ENCODE results near the gene DAPP1. TPM values are rescaled to one million over a fixed set of nuclear protein-coding genes. Genes with fewer than 3 reads are reported as not detected.
"Not testable (repeated sequence)": the region's sequence is repeated elsewhere in the genome, so short reads cannot be mapped to it uniquely, and the experiment has no call there.

DAPP1 gene
- polyA plus RNA-seq, 1 donor from 2014 or later = 172 TPM

DNA sequence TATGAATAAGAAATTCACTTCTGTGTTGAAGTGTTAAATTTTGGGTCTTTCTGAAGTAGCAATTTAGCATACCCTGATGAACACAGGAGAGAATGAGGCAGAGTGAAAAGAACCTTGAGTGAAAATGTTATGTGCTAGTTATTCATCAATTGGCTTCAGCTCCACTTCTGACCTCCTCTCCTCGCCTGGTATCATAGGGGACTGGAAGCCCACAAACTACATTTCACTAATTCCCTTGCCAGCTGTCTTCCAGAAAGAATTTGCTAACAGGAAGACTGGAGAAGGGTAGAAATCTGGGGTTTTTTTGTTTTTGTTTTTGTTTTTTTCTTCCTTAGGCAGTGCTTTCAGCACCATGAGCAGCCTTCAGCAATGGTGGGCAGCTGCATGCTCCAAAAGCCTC is 5.5 kb upstream of the DAPP1 start:
- Mint-ChIP-seq H3K27me3 (no peaks in the 10 kb centered on the region), H3K4me3 (no peak overlapping the region), H3K9me3 (no peaks in the 10 kb centered on the region), H3K27ac (no peak overlapping the region), H3K4me1 (peaks cover 13 to 29% (median 19%) of the 10 kb centered on the region in 3 donors), H3K36me3 (no peaks in the 10 kb centered on the region)

DNA sequence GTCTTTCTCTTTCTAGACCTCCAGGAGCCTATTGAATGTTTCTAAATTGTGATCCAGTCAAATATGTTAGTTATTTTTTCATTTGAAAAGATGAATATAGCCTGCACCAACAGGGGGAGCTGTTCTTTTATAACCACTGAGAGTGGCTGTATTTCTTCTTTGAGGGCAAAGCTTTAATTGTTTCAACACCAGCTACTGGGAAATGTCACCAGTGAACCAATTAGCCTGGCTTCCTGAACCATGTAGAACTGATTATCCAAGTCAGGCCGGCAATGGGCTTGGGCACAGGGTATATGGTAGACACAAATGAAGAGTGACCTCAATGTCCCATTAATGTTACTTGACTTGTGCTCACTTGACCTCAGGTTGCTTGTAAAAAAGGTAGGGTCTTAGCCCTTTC is 4.8 kb upstream of the DAPP1 start:
- Mint-ChIP-seq H3K4me3 (no peak overlapping the region), H3K9me3 (no peaks in the 10 kb centered on the region), H3K36me3 (no peaks in the 10 kb centered on the region), H3K4me1 (peaks cover 17 to 29% (median 23%) of the 10 kb centered on the region in 3 donors), H3K27me3 (no peaks in the 10 kb centered on the region), H3K27ac (no peak overlapping the region)

- peak overlapping the region; percentile 82 to 98 (median 91) for H3K27ac Mint-ChIP-seq
- H3K36me3 Mint-ChIP-seq = peaks cover 4% of the 10 kb centered on the region
- H3K4me3 Mint-ChIP-seq = peak overlapping the region in 3 of 4 donors; percentile 27 to 92 (median 85)
- H3K27me3 Mint-ChIP-seq = peaks cover 2% of the 10 kb centered on the region
- H3K9me3 Mint-ChIP-seq = no peaks in the 10 kb centered on the region
- H3K4me1 Mint-ChIP-seq = peaks cover 25 to 35% (median 34%) of the 10 kb centered on the region in 3 donors
Measured at GRCh38 chr4:99815597-99816011, 1.0 kb upstream of the DAPP1 start.

DNA sequence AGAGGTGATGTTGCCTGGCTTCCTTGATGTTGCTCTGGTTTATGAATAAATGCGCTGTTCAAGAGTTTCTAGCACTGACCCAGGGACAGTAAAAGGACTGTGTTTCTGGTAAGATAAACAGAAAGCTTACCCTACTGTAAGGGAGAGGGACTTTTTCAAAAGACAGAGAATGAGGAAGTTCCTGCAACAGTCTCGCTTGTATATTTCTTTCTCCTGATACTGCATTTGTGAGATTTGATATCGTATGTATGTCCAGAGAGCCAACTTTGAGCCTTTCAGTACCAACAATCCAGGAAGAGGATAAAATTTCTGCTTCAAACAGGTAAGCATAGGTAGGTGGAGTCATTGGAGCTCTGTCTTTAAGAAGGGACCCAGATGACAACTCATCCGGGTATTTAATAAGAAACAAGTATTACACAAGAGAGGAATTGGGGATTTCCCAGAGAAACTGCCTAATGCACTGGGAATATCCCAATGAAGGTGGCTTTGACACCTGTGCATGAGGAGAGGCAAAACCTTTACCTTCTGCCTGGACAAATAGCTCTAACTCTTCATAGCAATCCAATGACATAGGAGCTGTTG is 773 bp downstream of the DAPP1 start:
- Mint-ChIP-seq H3K27ac (peak overlapping the region; percentile 82 to 98 (median 91)), H3K4me3 (peak overlapping the region; percentile 92 to 99 (median 93)), H3K27me3 (peaks cover 2% of the 10 kb centered on the region), H3K4me1 (peaks cover 24 to 48% (median 48%) of the 10 kb centered on the region in 3 donors), H3K9me3 (no peaks in the 10 kb centered on the region), H3K36me3 (peaks cover 4% of the 10 kb centered on the region)

GRCh38 chr4:99818661-99819060 is 2.0 kb downstream of the DAPP1 start:
- H3K27ac Mint-ChIP-seq = peak overlapping the region; percentile 27 to 89 (median 76)

GRCh38 chr4:99821918-99822503 is 5.4 kb downstream of the DAPP1 start:
- Mint-ChIP-seq H3K4me3 (peak overlapping the region; percentile 48 to 91 (median 77)), H3K9me3 (no peaks in the 10 kb centered on the region), H3K36me3 (peaks cover 16% of the 10 kb centered on the region), H3K27me3 (peaks cover 2% of the 10 kb centered on the region), H3K27ac (peak overlapping the region; percentile 6 to 96 (median 19)), H3K4me1 (peaks cover 32 to 76% (median 63%) of the 10 kb centered on the region in 3 donors)

More at GRCh38 chr4:99818661-99819060, 2.0 kb downstream of the DAPP1 start:
- H3K4me1 Mint-ChIP-seq = peaks cover 21 to 57% (median 52%) of the 10 kb centered on the region in 3 donors
- H3K27me3 Mint-ChIP-seq = peaks cover 2% of the 10 kb centered on the region
- H3K9me3 Mint-ChIP-seq = no peaks in the 10 kb centered on the region
- H3K4me3 Mint-ChIP-seq = peak overlapping the region; percentile 92 to 99 (median 93)
- H3K36me3 Mint-ChIP-seq = peaks cover 7% of the 10 kb centered on the region

GRCh38 chr4:99822734-99823133 is 6.1 kb downstream of the DAPP1 start:
- H3K4me3 Mint-ChIP-seq = peak overlapping the region in 2 of 4 donors; percentile 77 to 91
- peaks cover 30 to 81% (median 67%) of the 10 kb centered on the region in 3 donors for H3K4me1 Mint-ChIP-seq
- H3K27ac Mint-ChIP-seq = peak overlapping the region in 2 of 3 donors; percentile 6 to 96
- H3K36me3 Mint-ChIP-seq = peaks cover 14% of the 10 kb centered on the region
- peaks cover 2% of the 10 kb centered on the region for H3K27me3 Mint-ChIP-seq
- no peaks in the 10 kb centered on the region for H3K9me3 Mint-ChIP-seq

GRCh38 chr4:99824070-99824599 is 7.5 kb downstream of the DAPP1 start:
- peaks cover 14% of the 10 kb centered on the region for H3K36me3 Mint-ChIP-seq
- H3K4me3 Mint-ChIP-seq = peak overlapping the region in 2 of 4 donors; percentile 6 to 84
- H3K27ac Mint-ChIP-seq = peak overlapping the region in 2 of 3 donors; percentile 11 to 48
- H3K4me1 Mint-ChIP-seq = peaks cover 32 to 79% (median 64%) of the 10 kb centered on the region in 3 donors
- peaks cover 2% of the 10 kb centered on the region for H3K27me3 Mint-ChIP-seq
- H3K9me3 Mint-ChIP-seq = no peaks in the 10 kb centered on the region

- H3K27ac Mint-ChIP-seq = peak overlapping the region in 2 of 3 donors; percentile 9 to 47
- H3K4me1 Mint-ChIP-seq = peaks cover 32 to 74% (median 54%) of the 10 kb centered on the region in 3 donors
- peaks cover 12% of the 10 kb centered on the region for H3K36me3 Mint-ChIP-seq
- peak overlapping the region; percentile 21 to 76 (median 46) for H3K4me3 Mint-ChIP-seq
- no peaks in the 10 kb centered on the region for H3K9me3 Mint-ChIP-seq
- no peaks in the 10 kb centered on the region for H3K27me3 Mint-ChIP-seq
Measured at GRCh38 chr4:99825272-99825671, 8.6 kb downstream of the DAPP1 start.

DNA sequence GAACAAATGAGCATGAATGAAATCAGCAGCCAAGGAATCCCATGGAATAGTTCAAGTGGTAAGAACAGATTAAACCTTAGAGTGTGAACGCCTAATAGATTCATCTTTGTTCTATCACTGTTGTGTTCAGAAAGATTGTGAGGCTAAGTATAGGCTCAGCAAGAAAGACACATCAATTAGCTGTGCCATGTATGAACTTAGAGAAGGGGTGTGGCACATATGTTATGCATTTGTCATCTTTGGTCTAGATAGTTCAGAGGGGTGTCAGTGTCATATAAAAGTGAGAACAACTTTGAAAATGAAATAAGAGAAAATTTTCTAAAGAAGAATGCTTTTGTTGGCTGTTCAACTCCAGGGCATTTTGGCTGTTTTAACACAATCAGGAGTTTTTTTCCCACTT is 9.4 kb downstream of the DAPP1 start:
- Mint-ChIP-seq H3K9me3 (no peaks in the 10 kb centered on the region), H3K27me3 (no peaks in the 10 kb centered on the region), H3K27ac (no peak overlapping the region), H3K36me3 (peaks cover 12% of the 10 kb centered on the region), H3K4me3 (no peak overlapping the region), H3K4me1 (peaks cover 32 to 74% (median 56%) of the 10 kb centered on the region in 3 donors)

GRCh38 chr4:99827454-99827853 is 10.8 kb downstream of the DAPP1 start:
- Mint-ChIP-seq H3K27me3 (no peaks in the 10 kb centered on the region), H3K4me3 (no peak overlapping the region), H3K36me3 (peaks cover 14% of the 10 kb centered on the region), H3K9me3 (no peaks in the 10 kb centered on the region), H3K27ac (peak overlapping the region in 2 of 3 donors; percentile 15 to 23), H3K4me1 (peaks cover 38 to 69% (median 49%) of the 10 kb centered on the region in 3 donors)

DNA sequence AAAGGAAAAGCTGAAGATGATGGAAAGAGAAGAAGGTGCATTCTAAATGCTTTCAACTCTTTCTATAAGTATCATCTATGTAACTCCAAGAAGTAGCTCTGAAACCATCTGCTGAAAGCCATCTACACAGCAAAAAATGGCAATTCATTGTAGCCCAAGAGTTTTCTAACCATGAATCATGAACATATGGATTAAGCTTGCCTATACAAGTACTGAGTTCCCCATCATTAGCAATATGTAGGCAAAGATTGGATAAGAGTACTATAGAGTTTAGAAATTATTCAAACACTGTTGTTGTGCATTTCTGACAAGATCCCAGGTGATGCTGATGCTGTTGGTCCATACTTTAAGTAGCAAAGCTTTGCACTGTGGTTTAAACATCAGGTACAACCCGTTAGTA is 11.2 kb downstream of the DAPP1 start:
- peaks cover 14% of the 10 kb centered on the region for H3K36me3 Mint-ChIP-seq
- H3K4me3 Mint-ChIP-seq = no peak overlapping the region
- peaks cover 38 to 65% (median 46%) of the 10 kb centered on the region in 3 donors for H3K4me1 Mint-ChIP-seq
- H3K27me3 Mint-ChIP-seq = no peaks in the 10 kb centered on the region
- peak overlapping the region in 1 of 3 donors; percentile 23 for H3K27ac Mint-ChIP-seq
- no peaks in the 10 kb centered on the region for H3K9me3 Mint-ChIP-seq

- H3K27me3 Mint-ChIP-seq = no peaks in the 10 kb centered on the region
- H3K9me3 Mint-ChIP-seq = no peaks in the 10 kb centered on the region
- H3K4me1 Mint-ChIP-seq = peaks cover 38 to 65% (median 45%) of the 10 kb centered on the region in 3 donors
- H3K36me3 Mint-ChIP-seq = peaks cover 13% of the 10 kb centered on the region
- no peak overlapping the region for H3K27ac Mint-ChIP-seq
- peak overlapping the region in 1 of 4 donors; percentile 73 for H3K4me3 Mint-ChIP-seq
Measured at GRCh38 chr4:99828477-99828876, 11.8 kb downstream of the DAPP1 start.

DNA sequence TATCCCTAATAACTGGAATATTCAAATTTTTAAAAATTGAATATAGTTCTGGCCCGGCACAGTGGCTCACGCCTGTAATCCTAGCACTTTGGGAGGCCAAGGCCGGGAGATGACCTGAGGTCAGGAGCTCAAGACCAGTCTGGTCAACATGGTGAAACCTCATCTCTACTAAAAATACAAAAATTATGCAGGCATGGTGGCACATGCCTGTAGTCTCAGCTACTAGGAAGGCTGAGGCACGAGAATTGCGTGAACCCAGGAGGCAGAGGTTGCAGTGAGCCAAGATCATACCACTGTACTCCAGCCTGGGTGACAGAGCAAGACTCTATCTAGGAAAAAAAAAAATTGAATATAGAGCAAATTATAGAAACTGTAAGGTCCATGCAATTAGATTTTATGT is 13.4 kb downstream of the DAPP1 start:
- not testable (repeated sequence) for H3K4me3 Mint-ChIP-seq, H3K36me3 Mint-ChIP-seq, H3K27me3 Mint-ChIP-seq, H3K9me3 Mint-ChIP-seq
- peak overlapping the region in 2 of 3 donors; percentile 5 to 31 for H3K27ac Mint-ChIP-seq
- peaks cover 33 to 54% (median 36%) of the 10 kb centered on the region in 3 donors for H3K4me1 Mint-ChIP-seq

DNA sequence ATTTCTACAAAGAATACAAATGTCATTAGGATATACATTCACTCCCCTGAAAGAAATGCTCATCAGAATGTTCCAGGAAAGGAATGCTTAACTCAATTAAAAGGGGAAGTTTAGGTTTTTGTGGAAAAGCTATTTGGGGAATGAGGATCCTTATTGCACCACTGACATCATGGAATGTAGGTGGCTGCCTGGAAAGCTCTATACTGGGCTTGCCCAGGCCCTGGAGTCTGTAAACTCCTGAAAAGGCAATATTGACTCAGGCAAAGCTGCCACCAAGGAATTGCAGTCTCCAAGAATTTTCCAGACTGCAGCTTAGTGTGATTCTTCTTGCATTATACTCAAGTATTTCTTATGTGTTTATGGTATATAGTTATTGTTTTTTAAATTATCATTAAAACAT is 15.7 kb downstream of the DAPP1 start:
- Mint-ChIP-seq H3K9me3 (no peaks in the 10 kb centered on the region), H3K27me3 (no peaks in the 10 kb centered on the region), H3K4me3 (no peak overlapping the region), H3K4me1 (peaks cover 23 to 39% (median 25%) of the 10 kb centered on the region in 3 donors), H3K27ac (no peak overlapping the region), H3K36me3 (peaks cover 1% of the 10 kb centered on the region)

Measured in IgD-negative memory B cell (primary cell).